ENCODE results near the gene UBAP2L. TPM values are rescaled to one million over a fixed set of nuclear protein-coding genes. Genes with fewer than 3 reads are reported as not detected.
"Not testable (repeated sequence)": the region's sequence is repeated elsewhere in the genome, so short reads cannot be mapped to it uniquely, and the experiment has no call there.

The UBAP2L gene
- total RNA-seq, 1 donor from 2014 or later: 80.9 TPM

DNA sequence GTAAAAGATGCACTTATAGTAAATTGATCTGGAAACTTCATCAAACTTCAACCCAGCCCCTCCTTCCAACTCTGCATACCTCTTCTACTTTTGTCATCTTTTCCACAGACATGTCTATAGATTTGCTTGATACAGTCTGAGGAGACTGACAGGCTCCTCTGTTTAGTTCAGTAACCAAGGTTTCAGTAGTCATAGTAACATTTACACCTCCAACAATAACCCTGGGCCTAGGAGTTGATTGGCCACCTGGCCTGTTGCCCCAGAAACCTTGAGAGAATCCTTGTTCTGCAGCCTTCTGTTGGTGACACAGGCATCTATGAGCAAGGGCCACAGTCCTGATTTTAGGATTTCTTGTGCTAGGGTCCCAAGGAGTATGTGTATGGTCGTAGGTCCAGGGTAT, 14.6 kb upstream of the UBAP2L start, which contains the start of gene CFAP141:
TSS of gene CFAP141 (minus strand) at position 138 of the 400 bp plus-strand sequence. CDS start at position 112, 26 bp downstream.
- peak; percentile 32 for ATAC-seq

DNA sequence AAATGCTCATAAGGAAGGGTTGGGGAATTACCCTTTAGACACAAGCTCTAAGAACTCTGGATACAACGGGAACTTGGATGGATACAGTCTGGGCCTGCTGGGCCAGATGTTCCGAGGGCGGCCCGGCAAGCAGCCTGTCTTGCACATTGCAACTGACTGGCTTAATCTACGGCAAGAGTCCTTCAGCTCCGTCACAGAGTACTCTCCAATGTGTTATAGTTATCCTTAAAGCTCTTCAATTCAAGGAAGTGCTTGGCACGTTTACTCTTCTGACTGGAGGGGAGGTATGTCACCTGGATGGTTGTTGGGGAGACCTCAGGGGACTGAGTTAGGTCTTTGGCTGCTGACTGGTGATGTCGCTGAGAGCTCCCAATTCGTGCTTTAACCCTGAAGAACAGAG, 13.5 kb upstream of the UBAP2L start:
- ATAC-seq: no peak

DNA sequence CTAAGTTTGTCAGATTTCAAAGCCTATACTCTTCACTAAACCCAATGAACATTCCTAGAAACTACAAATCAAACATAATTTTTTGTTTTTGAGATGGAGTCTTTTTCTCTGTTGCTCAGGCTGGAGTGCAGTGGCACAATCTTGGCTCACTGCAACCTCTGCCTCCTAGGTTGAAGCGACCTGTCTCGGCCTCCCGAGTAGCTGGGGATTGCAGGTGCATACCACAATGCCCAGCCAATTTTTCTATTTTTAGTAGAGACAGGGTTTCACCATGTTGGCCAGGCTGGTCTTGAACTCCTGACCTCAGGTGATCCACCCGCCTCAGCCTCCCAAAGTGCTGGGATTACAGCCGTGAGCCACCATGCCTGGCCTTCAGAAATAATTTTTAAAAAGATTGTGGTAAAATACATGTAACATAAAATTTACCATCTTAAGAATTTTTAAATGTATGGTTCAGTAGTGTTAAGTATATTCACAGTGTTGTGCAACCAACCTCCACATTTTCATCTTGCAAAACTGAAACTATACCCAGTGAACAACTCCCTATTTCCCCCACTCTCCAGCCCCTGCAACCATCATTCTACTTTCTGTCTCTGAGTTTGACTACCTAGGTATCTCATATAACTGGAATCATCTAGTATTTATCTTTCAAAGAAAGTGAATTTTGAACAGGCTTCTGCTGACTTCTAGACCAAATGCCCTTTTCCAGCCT, 11.9 kb upstream of the UBAP2L start:
- ATAC-seq: no peak

DNA sequence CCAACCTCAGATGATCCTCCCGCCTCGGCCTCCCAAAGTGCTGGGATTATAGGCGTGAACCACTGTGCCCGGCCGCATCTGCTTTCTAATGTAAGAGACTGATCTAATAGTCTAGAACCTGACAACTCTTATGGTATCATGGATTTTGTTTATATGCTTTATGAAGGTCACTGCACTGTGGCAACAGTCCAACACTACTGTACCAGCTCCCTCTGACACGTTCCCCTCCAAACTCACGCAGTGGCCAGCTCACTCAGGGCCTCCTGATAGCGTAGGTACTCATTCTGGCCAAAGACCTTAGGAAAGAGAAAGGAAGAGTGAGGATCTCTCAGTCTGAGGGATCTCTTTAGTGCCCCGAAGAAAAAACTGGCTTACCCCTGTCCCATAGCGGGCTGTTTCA, 8.7 kb upstream of the UBAP2L start:
- no peak for ATAC-seq

DNA sequence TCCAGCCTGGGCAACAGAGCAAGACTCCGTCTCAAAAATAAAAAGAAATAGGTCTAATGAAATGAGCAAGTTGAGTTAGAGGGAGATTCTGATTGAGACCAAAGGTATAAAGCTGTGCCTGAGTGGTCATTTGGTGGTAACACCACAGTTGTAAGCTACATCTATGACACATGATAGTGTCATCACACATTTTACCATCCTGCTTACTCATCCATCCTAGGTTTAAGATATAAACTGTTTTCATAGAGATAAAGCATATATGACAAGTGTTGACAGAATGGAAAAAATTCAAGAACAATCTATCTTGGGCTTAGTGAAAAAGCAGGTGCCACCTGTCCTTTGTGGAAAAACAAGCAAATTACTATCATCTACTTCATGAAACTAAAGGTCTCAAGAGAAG, 7.5 kb upstream of the UBAP2L start:
- no peak for ATAC-seq

DNA sequence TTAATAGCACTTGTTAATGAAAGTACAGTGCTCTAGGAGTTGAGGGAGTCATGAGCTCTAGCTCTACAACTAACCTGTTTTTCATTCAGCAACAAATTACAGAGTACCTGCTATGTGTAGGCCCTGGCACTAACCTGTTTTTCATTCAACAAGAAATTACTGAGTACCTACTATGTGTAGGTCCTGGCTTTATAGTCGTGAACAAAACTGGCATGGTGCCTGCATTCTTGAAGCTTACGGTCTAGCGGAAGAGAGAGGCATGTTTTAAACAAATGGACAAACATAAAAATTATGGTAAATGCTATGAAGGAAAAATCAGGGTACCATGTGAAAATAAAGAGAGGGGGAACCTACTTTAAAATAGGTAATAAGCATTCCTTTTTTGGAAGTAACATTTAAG, 2.2 kb upstream of the UBAP2L start:
- no peak for ATAC-seq

DNA sequence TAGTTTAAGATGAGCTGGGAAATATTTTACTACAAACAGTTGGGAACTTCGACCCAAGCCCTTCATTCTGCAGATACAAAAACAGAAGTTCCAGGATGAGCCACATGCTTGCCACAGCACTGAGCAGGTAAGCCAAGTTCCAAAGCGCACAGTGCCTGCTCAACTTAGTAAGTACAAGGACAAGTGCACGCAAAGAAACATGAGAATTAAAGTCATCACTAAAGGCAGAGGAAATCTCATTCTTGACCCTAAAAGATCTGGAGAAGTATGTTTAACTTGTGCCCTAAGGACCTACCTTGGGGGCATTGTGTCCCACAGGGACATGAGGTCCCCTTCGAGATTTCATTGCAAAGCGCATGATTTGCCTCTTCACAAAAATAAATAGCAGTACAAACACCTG, 1.2 kb upstream of the UBAP2L start:
- no peak for ATAC-seq

DNA sequence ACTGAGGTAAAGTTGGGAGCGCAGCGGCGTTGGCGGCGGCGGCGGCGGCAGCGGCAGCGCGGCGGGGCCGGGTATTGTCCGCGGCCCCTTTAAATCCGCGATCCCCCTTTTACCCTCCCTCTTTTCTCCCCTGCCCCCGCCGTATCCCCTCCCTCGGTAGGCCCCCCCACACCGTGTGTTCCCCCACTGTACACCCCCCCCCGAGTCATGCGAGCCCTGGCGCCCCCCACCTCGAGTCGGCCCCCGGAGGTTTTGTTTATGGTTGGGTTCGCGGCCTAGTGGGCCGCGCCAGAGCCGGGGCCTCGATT, 169 bp downstream of the UBAP2L start:
- no peak for ATAC-seq

DNA sequence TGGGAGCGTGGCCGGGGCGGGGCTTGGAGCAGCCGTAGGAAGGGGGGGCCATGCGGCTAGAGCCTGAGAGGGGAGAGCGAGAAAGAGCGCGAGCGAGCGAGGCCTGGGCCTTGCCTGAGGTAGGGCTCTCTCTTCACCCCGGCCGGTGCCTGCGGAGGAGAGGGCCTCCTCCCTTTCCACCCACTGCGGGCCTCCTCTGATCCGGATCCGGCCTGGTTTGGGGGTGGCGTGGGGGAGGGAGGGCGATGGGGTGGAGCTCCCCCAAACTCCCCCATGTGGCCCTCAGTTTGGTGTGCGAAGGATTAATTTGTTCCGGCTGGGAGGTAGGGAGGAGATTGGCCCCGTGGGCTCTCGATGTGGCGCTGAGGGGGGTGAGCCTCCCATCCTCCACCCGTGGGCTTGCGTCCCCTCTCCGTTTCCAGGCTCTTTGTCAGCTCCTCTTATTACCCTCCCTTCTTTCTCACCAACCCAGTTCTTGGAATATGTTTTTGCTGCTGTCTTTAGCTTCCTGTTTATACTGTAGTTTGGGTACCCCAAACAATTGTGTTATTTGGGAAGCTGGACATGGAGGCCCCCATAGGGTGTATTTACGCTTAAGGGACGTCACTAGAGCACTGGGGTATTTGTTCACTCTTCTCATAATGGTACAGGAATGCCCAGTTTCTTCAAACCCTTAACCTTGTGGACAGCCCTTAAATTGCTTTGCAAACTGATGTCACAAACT, 685 bp downstream of the UBAP2L start:
- peak; percentile 45 for ATAC-seq

DNA sequence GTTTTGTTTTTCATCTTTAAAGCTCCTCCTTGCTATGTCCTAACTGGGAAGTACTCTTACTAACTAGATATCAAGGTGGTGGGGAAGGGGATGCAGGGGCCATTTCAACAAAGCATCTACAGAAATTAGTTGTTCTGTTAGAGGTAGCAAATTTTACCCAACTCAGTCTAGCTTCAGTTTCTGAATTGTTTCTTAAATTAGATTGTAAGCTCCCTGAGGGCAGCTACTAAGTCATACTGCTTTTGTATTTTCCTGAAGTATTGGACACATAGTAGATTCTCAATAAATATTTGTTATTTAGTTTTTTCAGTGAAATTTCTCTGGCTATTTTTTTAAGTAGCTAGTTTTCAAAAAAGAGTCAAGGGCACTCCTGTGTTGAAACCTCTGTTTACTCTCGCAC, 1.8 kb downstream of the UBAP2L start:
- no peak for ATAC-seq

DNA sequence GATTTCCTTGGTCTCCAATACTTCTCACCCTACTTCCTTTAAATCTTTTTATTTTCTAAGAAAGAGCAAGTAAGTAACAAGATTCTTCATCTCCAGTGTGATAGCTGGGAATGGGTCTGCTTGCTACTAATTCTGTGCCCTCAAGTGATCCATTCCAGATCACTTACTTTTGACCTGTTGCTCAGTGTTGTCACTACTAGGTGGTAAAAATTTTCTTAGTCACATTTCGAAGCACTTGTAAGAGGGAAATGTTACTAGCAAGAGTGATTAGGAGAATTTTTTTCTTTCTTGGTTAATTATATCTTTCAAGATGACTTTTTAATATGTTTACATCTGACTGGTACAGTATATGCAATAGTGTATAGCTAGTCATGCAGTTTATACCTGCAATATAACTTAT, 2.2 kb downstream of the UBAP2L start:
- ATAC-seq: no peak

DNA sequence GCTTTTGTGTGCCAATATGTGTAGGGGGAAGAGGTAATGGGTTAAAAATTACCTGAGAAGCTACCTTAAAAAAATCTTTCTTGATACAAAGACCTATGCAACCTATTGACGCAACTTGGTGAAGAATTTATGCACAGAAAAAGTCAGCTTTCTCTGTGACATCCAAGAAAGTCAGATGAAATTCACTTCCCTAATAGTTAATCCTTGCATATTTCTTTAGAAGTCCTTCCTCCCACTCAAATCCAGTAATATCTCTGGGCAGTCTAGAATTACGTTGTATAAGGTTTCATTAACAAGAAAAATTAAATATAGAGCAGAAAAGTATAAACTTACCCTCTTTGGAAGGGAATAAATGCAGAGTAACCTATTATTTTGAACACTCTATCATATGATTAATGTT, 2.9 kb downstream of the UBAP2L start:
- no peak for ATAC-seq

DNA sequence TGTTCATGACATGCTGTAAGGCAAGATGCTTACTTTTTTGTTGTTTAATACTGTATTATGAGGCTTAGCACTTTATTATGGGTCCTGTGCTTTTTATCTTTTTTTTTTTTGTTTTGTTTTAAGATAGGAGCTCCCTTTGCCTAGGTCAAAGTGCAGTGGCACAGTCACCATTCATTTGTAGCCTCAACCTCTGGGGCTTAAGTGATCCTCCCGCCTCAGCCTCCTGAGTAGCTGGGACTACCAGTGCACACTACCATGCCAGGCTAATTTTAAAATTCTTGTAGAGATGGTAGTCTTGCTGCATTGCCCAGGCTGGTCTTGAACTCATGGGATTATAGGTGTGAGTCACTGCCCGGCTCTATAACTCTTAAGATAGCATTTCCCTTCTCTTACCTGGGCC, 4.6 kb downstream of the UBAP2L start:
- ATAC-seq: no peak

DNA sequence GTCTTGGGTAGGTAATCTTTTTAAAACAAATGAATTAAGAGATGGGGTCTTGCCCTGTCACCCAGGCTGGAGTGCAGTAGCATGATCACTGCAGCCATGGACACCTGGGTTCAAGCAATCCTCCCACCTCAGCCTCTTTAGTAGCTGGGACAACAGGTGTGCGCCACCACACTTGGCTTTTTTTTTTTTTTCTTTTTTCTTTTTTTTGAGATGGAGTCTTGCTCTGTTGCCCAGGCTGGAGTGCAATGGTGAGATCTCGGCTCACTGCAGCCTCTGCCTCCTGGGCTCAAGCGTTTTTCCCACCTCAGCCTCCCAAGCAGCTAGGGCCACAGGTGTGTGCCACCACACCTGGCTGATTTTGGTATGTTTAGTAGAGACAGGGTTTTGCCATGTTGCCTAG, 10.4 kb downstream of the UBAP2L start:
- not testable (repeated sequence) for ATAC-seq

DNA sequence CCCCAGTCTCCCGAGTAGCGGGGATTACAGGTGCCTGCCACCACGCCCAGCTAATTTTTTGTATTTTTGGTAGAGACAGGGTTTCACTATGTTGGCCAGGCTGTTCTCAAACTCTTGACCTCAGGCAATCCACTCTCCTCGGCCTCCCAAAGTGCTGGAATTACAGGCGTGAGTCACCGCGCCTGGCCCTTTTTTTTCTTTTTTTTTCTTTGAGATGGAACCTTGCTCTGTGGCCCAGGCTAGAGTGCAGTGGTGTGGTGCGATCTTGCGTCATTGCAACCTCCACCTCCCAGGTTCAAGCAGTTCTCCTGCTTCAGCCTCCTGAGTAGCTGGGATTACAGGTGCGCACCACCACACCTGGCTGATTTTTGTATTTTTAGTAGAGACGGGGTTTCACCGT, 12.4 kb downstream of the UBAP2L start:
- ATAC-seq: not testable (repeated sequence)

DNA sequence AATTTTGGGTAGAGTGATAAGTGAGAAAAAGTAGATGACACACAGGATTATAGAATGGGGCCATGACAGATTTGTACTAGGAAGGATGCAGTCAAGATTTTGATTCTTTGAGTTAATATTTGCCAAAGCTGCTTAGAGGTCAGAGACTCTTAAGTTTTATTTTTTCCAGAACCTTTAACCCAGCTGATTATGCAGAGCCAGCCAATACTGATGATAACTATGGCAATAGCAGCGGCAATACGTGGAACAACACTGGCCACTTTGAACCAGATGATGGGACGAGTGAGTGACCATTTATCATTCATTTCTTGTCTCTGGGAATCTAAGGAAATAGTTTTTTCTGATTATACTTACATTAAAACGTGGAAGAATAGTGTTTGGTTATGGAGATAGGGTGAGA, 16.1 kb downstream of the UBAP2L start:
- ATAC-seq: no peak

DNA sequence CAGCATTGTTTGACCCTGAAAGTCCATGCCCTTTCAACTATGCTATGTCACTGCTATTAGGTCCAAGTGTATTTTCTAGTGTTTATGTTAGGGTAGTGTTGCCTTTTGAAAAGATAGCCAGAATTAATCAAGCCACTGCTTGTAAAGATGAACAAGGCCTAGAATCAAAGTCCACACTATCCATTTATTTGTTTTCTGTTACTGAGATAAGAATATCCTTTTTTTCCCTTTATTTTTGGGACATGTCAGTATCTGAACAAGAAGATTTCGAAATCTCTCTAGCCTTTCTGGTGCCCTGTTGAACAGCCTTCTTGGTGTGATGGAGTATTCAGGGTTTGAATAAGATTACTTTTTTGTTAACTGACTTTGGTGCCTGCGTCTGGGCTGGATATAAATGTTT, 16.7 kb downstream of the UBAP2L start:
- no peak for ATAC-seq

DNA sequence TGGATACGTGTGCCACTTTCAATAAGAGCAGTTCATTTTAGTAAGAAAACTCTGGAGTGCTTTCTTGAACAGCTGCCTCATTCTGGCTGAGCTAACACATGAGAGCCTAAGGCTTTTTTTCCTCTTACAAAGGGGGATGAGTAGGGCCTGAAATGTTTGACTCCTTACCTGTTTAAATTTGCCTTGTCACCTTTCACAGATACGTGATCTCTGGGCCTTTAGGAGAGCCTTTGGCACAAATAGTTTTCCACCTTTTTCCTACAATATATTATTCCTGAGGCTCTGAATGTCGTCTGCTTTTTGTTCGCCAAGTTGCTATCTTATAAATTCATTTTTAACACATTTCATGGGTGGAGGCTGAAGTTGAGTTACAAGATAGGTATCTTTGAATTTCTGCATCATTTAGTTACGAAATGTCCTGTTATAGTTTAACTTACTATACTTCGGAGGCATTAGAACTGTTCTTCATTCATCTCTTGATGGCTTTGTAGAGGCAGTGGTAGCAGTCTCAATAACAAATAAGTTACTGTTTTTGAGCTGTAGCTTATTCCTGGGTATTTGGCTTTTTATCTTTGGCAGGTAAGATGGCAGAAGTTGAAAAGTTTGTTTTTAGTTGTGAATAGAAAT, 17.2 kb downstream of the UBAP2L start:
- ATAC-seq: no peak

DNA sequence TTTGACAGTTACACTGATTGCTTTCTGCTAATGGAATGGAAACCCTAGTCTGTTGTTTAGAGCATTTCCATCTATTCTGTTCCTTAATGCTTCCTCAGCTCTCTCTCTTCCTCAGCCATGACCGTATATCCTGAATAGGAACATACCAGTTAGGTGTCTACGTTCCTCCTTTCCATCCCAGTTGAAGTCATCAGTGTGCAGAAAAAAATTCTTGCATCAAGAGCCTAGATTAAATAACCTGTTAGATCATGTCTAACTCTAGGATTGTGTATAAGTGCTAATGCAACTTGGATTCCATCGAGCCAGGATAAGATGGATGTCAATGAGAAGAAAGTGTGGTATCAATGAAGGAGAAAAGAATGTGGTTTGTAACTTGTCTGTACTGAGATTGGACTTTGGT, 18.7 kb downstream of the UBAP2L start:
- ATAC-seq: peak; percentile 22

DNA sequence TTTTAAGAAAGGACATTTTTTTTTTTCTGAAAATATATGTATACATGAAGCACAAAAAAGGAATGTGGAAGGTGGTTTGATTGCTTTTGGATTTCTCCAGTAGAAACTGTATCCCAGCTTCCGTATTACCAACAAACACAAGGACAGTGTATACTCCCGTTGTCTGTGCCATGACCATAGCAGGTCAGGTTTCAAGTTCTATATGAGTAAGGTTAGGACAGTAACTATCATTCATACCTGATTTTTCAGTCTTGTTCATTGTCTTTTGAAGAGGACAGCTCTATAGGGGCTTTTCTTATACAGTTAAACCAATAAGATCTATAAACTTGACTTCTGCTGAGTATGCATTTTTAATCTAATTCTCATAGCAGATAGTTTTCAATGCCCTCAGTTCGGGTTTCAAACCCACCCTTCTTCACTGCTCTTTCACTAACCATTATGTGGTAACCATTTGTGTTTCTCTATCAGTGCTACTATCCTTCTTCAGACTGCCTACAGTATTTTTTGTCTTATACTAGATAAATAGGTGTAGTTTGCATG, 19.6 kb downstream of the UBAP2L start:
- no peak for ATAC-seq

DNA sequence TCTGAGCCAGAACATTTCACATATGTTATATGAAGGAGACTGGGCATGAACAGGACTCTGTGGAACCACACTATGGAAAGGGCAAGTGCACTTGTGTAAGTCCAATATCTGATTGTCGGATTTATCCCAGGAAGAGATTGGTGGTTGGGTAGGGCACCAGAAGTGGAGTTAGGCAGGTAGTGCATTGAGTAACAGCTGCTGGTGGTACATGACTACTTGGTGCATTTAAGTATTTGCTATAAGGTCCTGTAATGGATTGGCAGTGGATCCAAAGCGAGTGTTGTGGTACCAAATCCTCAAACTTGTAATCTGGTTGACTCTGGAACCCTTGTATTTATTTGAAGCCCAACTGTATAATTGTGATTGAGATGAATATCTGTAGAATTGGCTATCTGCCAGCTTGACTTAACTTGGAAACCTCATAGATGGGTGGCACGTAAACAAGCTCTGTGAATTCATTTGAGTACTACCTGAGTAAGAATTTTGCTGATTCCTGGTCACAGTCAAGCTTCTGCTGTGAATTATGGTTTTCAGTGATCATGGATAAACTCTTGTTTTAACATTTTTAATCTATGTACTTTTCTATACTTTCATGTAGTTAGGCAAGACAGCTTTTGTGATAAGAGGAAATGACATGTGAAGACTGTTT, 21.1 kb downstream of the UBAP2L start:
- no peak for ATAC-seq

DNA sequence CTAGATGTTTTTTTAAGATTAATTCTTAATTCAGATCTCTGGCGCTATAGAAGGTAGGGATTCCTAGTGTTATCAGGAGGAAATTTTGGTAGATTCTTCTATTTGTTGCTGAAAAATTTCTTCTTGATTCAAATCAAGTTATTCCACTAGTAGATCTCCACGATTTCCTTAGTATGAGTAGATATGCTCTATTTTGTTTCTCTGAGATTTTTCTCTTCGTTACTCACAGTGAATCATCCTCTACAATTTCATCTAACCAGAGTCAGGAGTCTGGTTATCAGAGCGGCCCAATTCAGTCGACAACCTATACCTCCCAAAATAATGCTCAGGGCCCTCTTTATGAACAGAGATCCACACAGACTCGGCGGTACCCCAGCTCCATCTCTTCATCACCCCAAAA, 32.9 kb downstream of the UBAP2L start:
- ATAC-seq: no peak

DNA sequence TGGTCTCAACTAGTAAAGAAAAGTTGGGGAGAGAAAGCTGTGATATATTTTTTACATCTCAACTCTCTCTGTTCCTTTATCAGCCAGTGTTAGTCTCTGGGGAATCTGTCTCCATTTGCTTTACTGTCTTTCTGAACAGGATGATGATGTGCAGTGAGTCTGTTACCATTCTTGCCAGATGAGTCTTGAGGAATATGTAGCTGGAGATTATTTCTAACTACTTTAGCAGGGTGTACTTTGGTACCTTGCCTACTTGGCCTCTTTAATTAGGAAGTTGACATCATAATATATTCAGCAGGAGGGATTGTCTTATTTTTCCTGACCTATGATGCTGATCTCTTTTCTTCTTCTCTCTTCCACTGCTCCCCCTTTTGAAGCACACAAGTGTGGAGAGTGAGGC, 35.9 kb downstream of the UBAP2L start:
- no peak for ATAC-seq

Measured in esophagus mucosa (tissue), 1 donor.